ENCODE results near the gene AGAP9. TPM values are rescaled to one million over a fixed set of nuclear protein-coding genes. Genes with fewer than 3 reads are reported as not detected.
"Not testable (repeated sequence)": the region's sequence is repeated elsewhere in the genome, so short reads cannot be mapped to it uniquely, and the experiment has no call there.

The AGAP9 gene
- total RNA-seq, 3 donors from 2014 or later (not counting 1 experiment from before 2014, with no cell fraction given), result 4.6 to 11.1 (median 8.7) TPM

DNA sequence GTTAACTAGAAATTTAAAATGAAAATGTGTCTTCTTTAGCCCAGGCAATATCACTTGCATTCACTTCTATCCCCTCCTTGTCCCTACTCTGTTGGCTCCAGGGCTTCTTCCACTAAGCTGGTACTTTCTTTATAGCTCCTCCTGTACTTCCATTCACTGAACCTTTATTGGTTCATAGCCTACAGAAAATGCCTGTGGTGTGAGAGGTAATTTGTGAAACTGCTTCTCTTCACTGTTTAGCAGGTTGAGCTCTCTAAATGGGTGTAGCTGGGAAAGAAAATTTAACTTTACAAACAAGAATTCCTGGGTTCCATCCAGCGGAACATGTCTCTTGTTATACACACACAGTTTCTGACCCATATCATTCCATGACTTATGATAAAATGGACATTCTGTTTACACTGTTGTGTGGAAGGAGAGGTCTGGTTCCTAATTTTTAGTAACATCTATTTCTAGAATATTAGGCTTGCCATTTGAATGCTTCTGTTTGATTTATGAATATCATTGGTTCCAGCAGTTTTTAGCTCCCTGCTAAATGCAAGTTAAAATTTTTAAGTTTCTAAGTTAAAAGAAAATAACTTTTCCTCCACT is 36.4 kb upstream of the AGAP9 start:
- ATAC-seq; intact Hi-C loops (cut with micrococcal nuclease); H3K27ac ChIP-seq (ENCODE audit: low read length); H3K27ac Mint-ChIP-seq; H3K9me3 ChIP-seq (ENCODE audit: control insufficient read depth, insufficient read depth, low read length); H3K9me3 Mint-ChIP-seq; H3K4me3 ChIP-seq (ENCODE audit: low read length); H3K4me1 Mint-ChIP-seq; H3K27me3 Mint-ChIP-seq (ENCODE audit: low read depth in 2 of 2); H3K36me3 Mint-ChIP-seq; H3K4me3 Mint-ChIP-seq; DNase-seq; H3K27me3 ChIP-seq (ENCODE audit: control insufficient read depth, insufficient read depth, low read length); H3K36me3 ChIP-seq (ENCODE audit: control insufficient read depth, insufficient read depth, low read length); H3K4me1 ChIP-seq (ENCODE audit: control insufficient read depth, insufficient read depth, low read length): not testable (repeated sequence)
- no CpG with 5 or more reads among the region's 1 CpG for WGBS (ENCODE audit: insufficient coverage)

DNA sequence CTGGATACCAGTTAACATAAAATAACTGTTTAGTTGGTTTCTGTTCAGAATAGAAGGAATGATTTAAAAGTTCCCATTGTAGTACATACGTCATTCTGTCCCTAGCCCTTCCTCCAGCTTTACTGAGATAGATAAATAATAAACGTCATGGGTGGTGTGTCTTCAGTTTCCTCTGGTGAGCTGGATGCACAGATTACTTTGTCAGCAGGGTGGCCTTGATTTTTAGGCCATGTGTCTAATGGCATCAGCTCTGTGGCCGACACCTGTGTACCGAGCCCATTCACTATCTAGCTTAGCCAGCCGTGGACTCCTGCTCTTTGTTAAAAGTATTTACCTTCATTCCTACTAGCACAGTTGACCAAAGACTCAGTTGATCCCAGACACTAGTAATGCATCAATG is 34.7 kb upstream of the AGAP9 start:
- not testable (repeated sequence) for ATAC-seq; H3K4me1 ChIP-seq (ENCODE audit: control insufficient read depth, insufficient read depth, low read length)

DNA sequence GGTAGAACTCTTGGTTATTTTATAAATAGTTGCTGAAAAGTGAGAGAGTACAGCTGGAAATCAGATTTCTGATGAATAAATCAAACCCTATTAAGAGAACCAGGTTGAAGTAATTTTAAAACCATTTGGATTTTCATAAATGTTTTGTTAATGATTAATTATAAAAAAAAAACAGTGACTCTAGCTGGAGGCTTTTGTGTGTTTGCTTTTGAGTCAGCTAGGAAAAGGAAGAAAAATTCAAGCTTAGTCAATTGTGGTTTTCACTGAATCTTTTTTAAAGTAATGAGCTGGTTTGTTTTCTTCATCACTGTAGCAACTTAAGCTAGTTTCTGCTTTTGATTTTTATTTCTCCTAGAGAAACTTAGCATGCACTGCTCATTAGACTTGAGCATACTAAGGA is 34.2 kb upstream of the AGAP9 start:
- H3K9me3 ChIP-seq (ENCODE audit: control insufficient read depth, insufficient read depth, low read length); H3K36me3 ChIP-seq (ENCODE audit: control insufficient read depth, insufficient read depth, low read length); H3K36me3 Mint-ChIP-seq; H3K4me3 Mint-ChIP-seq; ATAC-seq; DNase-seq; H3K9me3 Mint-ChIP-seq; intact Hi-C loops (cut with micrococcal nuclease); H3K27ac ChIP-seq (ENCODE audit: low read length); H3K27me3 Mint-ChIP-seq (ENCODE audit: low read depth in 2 of 2); H3K27ac Mint-ChIP-seq; H3K4me1 ChIP-seq (ENCODE audit: control insufficient read depth, insufficient read depth, low read length); H3K27me3 ChIP-seq (ENCODE audit: control insufficient read depth, insufficient read depth, low read length); H3K4me3 ChIP-seq (ENCODE audit: low read length); H3K4me1 Mint-ChIP-seq: not testable (repeated sequence)

More for the DNA sequence above, 34.7 kb upstream of the AGAP9 start:
- H3K4me3 Mint-ChIP-seq; H3K27ac Mint-ChIP-seq; H3K36me3 ChIP-seq (ENCODE audit: control insufficient read depth, insufficient read depth, low read length); H3K4me1 Mint-ChIP-seq; H3K27ac ChIP-seq (ENCODE audit: low read length); H3K27me3 ChIP-seq (ENCODE audit: control insufficient read depth, insufficient read depth, low read length); DNase-seq; H3K27me3 Mint-ChIP-seq (ENCODE audit: low read depth in 2 of 2); intact Hi-C loops (cut with micrococcal nuclease); H3K9me3 ChIP-seq (ENCODE audit: control insufficient read depth, insufficient read depth, low read length); H3K9me3 Mint-ChIP-seq; H3K36me3 Mint-ChIP-seq; H3K4me3 ChIP-seq (ENCODE audit: low read length): not testable (repeated sequence)
- 87% methylated on average over 3 of the region's 5 CpGs for WGBS (ENCODE audit: insufficient coverage)

DNA sequence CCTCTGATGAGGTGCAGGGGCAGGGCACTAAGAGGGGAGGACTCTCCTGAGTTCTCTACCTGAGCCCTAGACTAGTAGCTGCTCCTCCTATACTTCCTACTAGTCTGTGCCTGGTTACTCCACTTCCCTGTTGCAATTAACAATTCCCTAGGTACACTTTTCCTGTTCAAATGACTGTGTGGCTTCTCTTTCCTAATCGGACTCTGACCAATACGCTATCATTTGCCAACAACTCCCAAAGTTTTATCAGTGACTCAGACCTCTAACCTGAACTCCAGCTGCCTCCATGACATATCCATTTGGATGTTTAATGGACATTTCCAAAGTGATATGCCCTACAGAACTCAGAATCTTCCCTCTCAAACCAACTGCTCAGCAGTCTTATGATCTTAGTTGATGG is 31.9 kb upstream of the AGAP9 start:
- H3K36me3 ChIP-seq (ENCODE audit: control insufficient read depth, insufficient read depth, low read length); DNase-seq; H3K27me3 Mint-ChIP-seq (ENCODE audit: low read depth in 2 of 2); H3K27ac Mint-ChIP-seq; H3K4me1 ChIP-seq (ENCODE audit: control insufficient read depth, insufficient read depth, low read length); ATAC-seq; H3K4me3 Mint-ChIP-seq; H3K9me3 ChIP-seq (ENCODE audit: control insufficient read depth, insufficient read depth, low read length); intact Hi-C loops (cut with micrococcal nuclease); H3K36me3 Mint-ChIP-seq; H3K27me3 ChIP-seq (ENCODE audit: control insufficient read depth, insufficient read depth, low read length); H3K9me3 Mint-ChIP-seq; H3K4me3 ChIP-seq (ENCODE audit: low read length); H3K27ac ChIP-seq (ENCODE audit: low read length); H3K4me1 Mint-ChIP-seq: not testable (repeated sequence)
- WGBS (ENCODE audit: insufficient coverage), result no CpG with 5 or more reads among the region's 2 CpGs

DNA sequence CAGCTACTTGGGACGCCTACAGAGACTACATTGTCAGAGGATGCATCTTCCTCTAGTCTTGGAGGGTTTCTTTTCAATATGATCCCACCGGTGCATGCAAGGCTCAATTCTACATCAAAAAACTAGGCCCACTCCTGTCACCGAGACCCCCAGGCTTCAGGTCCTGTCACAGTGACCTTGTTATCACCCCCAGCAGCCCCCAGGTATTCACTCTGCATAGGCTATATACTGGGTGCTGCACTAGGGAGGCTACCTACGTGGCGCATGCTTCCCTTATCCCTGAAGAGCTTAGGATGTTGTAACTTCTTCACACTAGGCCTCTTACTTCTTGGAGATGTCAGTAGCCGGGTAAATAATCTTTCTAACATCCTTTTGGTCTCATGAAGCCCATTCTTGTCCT is 31.1 kb upstream of the AGAP9 start:
- H3K4me3 Mint-ChIP-seq, result not testable (repeated sequence)

DNA sequence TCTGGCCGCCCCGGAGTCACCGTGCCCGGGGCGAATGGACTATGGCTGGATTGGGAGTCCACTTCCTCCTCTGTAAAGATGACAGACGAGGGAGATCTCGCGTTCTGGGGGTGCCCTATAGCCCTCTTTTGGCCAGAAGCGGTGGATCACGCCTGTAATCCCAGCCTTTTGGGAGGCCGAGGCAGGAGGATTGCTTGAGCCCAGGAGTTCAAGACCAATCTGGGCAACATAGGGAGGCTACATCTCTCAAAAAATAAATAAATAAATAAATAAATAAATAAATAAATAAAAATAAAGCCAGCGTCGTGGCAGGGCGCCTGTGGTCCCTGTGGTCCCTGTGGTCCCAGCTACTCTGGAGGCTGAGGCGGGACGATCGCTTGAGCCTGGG is 30.4 kb upstream of the AGAP9 start:
- ATAC-seq; H3K4me1 ChIP-seq (ENCODE audit: control insufficient read depth, insufficient read depth, low read length); H3K36me3 ChIP-seq (ENCODE audit: control insufficient read depth, insufficient read depth, low read length); H3K36me3 Mint-ChIP-seq; H3K27me3 Mint-ChIP-seq (ENCODE audit: low read depth in 2 of 2); H3K4me1 Mint-ChIP-seq; H3K27me3 ChIP-seq (ENCODE audit: control insufficient read depth, insufficient read depth, low read length); H3K27ac Mint-ChIP-seq; H3K9me3 Mint-ChIP-seq; H3K9me3 ChIP-seq (ENCODE audit: control insufficient read depth, insufficient read depth, low read length); intact Hi-C loops (cut with micrococcal nuclease): not testable (repeated sequence)
- peak overlapping the region; percentile 42 for H3K27ac ChIP-seq (ENCODE audit: low read length)
- peak overlapping the region; percentile 86 for H3K4me3 ChIP-seq (ENCODE audit: low read length)
- H3K4me3 Mint-ChIP-seq, result peak overlapping the region; percentile 47
- DNase-seq, result peak in 1 of 2 donors; percentile 15
- 0% methylated on average over 1 of the region's 17 CpGs for WGBS (ENCODE audit: insufficient coverage)

More for the DNA sequence above, 31.1 kb upstream of the AGAP9 start:
- H3K9me3 Mint-ChIP-seq; H3K4me3 ChIP-seq (ENCODE audit: low read length); H3K27me3 Mint-ChIP-seq (ENCODE audit: low read depth in 2 of 2); H3K36me3 ChIP-seq (ENCODE audit: control insufficient read depth, insufficient read depth, low read length); H3K4me1 Mint-ChIP-seq; H3K27ac Mint-ChIP-seq; H3K4me1 ChIP-seq (ENCODE audit: control insufficient read depth, insufficient read depth, low read length); H3K9me3 ChIP-seq (ENCODE audit: control insufficient read depth, insufficient read depth, low read length); intact Hi-C loops (cut with micrococcal nuclease); H3K27me3 ChIP-seq (ENCODE audit: control insufficient read depth, insufficient read depth, low read length); ATAC-seq; H3K36me3 Mint-ChIP-seq; DNase-seq; H3K27ac ChIP-seq (ENCODE audit: low read length): not testable (repeated sequence)
- 80% methylated on average over 1 of the region's 6 CpGs for WGBS (ENCODE audit: insufficient coverage)

DNA sequence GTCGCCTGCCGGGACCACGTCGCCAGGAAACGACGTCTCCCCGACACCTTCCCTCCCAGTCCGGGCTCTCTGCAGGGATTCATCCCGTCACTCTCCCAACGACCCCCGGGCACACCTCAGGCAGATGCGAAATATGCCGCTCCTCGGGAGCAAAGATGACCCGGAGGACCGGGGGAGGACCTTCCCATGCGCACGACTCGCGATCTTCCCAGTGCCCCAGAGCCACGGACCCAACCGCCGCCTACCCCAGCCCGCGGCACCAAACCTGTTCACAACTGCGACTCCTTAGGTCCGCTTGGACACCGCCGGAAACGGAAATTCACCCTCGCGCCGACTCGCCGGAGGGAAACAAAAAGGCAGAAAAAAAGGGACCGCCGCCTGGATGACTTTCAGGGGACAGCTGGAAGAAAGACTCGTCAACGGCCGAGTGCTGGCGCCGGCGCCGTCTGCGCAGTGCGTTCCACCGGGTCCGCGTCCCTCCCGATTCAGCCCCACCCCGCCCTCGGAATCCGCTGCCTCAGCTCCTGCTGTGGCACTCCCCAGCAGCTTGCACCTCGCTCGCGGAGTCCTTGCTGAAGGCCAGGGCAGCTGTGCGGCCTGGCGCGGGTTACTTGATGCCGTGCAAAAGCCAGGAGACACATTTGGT is 29.9 kb upstream of the AGAP9 start:
- H3K27ac Mint-ChIP-seq, result peak overlapping the region; percentile 89 to 97
- H3K36me3 ChIP-seq (ENCODE audit: control insufficient read depth, insufficient read depth, low read length); intact Hi-C loops (cut with micrococcal nuclease); H3K27me3 ChIP-seq (ENCODE audit: control insufficient read depth, insufficient read depth, low read length); H3K9me3 Mint-ChIP-seq; H3K4me1 Mint-ChIP-seq; H3K9me3 ChIP-seq (ENCODE audit: control insufficient read depth, insufficient read depth, low read length); H3K36me3 Mint-ChIP-seq; H3K27me3 Mint-ChIP-seq (ENCODE audit: low read depth in 2 of 2); H3K4me1 ChIP-seq (ENCODE audit: control insufficient read depth, insufficient read depth, low read length): not testable (repeated sequence)
- peak overlapping the region; percentile 86 for H3K4me3 ChIP-seq (ENCODE audit: low read length)
- peak; percentile 79 to 84 (median 82) for ATAC-seq
- WGBS (ENCODE audit: insufficient coverage), result 0% methylated on average over 31 of the region's 60 CpGs
- DNase-seq, result peak; percentile 41 to 66
- peak overlapping the region; percentile 77 for H3K27ac ChIP-seq (ENCODE audit: low read length)
- peak overlapping the region; percentile 97 for H3K4me3 Mint-ChIP-seq

DNA sequence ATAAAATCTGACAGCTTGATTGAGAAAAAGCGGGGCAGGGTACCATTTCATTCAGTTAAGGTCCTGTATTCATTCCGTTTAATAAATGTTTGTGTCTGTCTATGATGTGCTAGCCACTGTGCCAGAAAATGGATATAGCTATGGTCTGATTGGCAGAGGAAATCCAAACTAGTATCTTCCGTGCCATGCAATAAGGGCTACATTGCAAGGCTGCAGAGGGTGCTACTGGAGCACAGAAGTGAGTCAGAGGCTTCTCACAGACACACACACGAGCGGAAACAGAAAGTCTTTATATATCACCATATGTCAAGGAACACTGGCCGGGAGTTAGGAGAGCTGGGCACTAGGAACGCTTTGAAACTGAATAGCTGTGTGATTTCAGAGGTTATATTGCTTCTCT is 29.3 kb upstream of the AGAP9 start:
- Histone ChIP-seq H3K27ac (ENCODE audit: low read length) (peak overlapping the region; percentile 77), H3K4me3 (ENCODE audit: low read length) (peak overlapping the region; percentile 86)
- H3K27me3 Mint-ChIP-seq (ENCODE audit: low read depth in 2 of 2); H3K9me3 ChIP-seq (ENCODE audit: control insufficient read depth, insufficient read depth, low read length); H3K36me3 ChIP-seq (ENCODE audit: control insufficient read depth, insufficient read depth, low read length); H3K36me3 Mint-ChIP-seq; H3K4me1 ChIP-seq (ENCODE audit: control insufficient read depth, insufficient read depth, low read length); intact Hi-C loops (cut with micrococcal nuclease); H3K27me3 ChIP-seq (ENCODE audit: control insufficient read depth, insufficient read depth, low read length); H3K4me1 Mint-ChIP-seq; H3K9me3 Mint-ChIP-seq: not testable (repeated sequence)
- H3K27ac Mint-ChIP-seq, result peak overlapping the region; percentile 89 to 97
- 35% methylated on average over 3 of the region's 7 CpGs for WGBS (ENCODE audit: insufficient coverage)
- peak; percentile 67 to 78 (median 69) for ATAC-seq
- H3K4me3 Mint-ChIP-seq, result peak overlapping the region; percentile 97
- peak; percentile 14 to 62 for DNase-seq

Measured in natural killer cell (primary cell).